Neural crest cell (in vitro differentiated cells): ENCODE measurements around the gene TRIM65. TPM values are rescaled to one million over a fixed set of nuclear protein-coding genes. Genes with fewer than 3 reads are reported as not detected.

Source experiments
- DNase-seq: peaks from one replicate; pipeline ENCODE4 v3.0.0; 2021; ENCODE audit warnings: low read depth, mixed read lengths, low spot score
- H3K27ac Mint-ChIP-seq: one replicate; pipeline ENCODE4 v1.8.0; 2021; ENCODE audit warnings: mild to moderate bottlenecking, mixed read lengths; ENCODE audit not compliant: unreplicated experiment
- H3K27me3 Mint-ChIP-seq: 2 replicates; pipeline ENCODE4 v1.8.0; 2021; ENCODE audit warnings: low read depth, mild to moderate bottlenecking, mixed read lengths
- H3K36me3 Mint-ChIP-seq: 2 replicates; pipeline ENCODE4 v1.8.0; 2021; ENCODE audit warnings: low read depth, mild to moderate bottlenecking, mixed read lengths
- H3K4me1 Mint-ChIP-seq: 2 replicates; pipeline ENCODE4 v1.8.0; 2021; ENCODE audit warnings: mixed read lengths
- H3K4me3 Mint-ChIP-seq: one replicate; pipeline ENCODE4 v1.8.0; 2021; ENCODE audit warnings: mild to moderate bottlenecking, mixed read lengths
- H3K9me3 Mint-ChIP-seq: 2 replicates; pipeline ENCODE4 v1.8.0; 2021; ENCODE audit warnings: mixed read lengths
- total RNA-seq: library from RNA; stranded (reverse); gene quantifications from 2 replicates; pipeline ENCODE4 v1.2.1, GENCODE V29; 2021
- TF ChIP-seq, protein P1 (sequence below): fragments of 200-600 bp; sonication (generic); conservative IDR thresholded peaks from 2 replicates; pipeline ENCODE4 v1.5.0; 2021; ENCODE audit warnings: antibody characterized with exemption, mild to moderate bottlenecking

TRIM65 gene
- total RNA-seq, 1 donor from 2014 or later = 23.3 TPM

DNA sequence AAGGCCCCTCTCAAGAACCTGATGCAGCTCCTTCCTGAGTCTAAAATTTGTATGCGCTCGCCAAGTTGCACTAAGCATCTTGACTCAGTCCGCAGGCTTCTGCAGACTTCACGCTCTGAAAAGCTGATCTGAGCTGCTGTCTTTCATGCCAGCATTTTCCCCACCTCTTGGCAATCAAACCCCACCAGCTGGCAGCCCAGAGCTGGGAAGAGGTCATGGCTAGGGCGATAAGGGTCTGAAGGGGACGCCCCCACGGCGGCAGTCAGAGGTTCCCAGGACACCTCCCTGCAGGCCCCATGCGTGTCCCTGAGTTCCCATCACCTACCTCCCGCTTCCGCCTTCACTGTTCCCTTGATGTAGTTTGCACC, 47.5 kb downstream of the TRIM65 start:
- Mint-ChIP-seq H3K9me3 (no peaks in the 10 kb centered on the region), H3K36me3 (peaks cover 3% of the 10 kb centered on the region), H3K4me1 (peaks cover 12% of the 10 kb centered on the region), H3K27me3 (no peaks in the 10 kb centered on the region), H3K27ac (no peak overlapping the region), H3K4me3 (peak overlapping the region; percentile 27)
- no peak for DNase-seq
- TF ChIP-seq, protein P1, sequence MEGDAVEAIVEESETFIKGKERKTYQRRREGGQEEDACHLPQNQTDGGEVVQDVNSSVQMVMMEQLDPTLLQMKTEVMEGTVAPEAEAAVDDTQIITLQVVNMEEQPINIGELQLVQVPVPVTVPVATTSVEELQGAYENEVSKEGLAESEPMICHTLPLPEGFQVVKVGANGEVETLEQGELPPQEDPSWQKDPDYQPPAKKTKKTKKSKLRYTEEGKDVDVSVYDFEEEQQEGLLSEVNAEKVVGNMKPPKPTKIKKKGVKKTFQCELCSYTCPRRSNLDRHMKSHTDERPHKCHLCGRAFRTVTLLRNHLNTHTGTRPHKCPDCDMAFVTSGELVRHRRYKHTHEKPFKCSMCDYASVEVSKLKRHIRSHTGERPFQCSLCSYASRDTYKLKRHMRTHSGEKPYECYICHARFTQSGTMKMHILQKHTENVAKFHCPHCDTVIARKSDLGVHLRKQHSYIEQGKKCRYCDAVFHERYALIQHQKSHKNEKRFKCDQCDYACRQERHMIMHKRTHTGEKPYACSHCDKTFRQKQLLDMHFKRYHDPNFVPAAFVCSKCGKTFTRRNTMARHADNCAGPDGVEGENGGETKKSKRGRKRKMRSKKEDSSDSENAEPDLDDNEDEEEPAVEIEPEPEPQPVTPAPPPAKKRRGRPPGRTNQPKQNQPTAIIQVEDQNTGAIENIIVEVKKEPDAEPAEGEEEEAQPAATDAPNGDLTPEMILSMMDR = no peak

DNA sequence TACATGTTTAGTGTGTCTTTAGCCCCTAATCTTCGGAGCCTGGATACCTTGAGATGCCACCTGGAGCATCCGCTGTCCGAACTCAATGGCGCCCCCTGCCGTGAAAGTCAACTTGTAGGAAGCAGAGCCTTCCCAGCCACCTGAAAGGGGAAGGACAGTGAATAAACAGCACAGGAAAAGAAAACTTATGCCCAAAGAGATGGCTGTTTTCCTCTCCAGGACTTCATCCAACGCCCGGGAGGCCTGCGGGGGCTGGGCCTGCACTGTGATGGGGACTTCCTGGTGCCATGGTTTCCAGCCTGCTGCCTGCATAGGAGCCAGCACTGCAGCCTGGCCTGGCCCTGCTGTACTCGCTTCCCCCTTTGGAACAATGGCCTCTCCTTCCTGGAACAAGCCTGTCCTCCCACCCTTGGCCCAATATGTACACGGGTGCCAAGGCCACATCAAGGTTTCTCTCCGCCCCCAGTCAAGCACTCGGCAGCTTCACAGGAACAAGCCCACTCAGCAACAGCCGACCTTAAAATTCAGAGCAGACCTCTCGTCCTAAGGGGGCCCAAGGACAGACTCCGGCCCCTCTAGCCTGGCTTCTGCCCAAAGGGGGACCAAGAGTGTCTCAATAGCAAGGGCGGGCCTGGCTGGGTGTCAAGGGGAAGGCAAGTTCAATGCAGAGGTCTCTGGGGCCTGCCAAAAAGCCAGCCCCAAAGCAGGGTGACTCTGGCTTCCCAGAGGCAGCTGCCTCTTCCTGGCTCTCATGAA, 48.0 kb downstream of the TRIM65 start:
- Mint-ChIP-seq H3K27ac (no peak overlapping the region), H3K36me3 (peaks cover 3% of the 10 kb centered on the region), H3K4me3 (no peak overlapping the region), H3K4me1 (peaks cover 9% of the 10 kb centered on the region), H3K27me3 (no peaks in the 10 kb centered on the region), H3K9me3 (no peaks in the 10 kb centered on the region)
- TF ChIP-seq, protein P1 = peak; percentile 74
- DNase-seq = peak; percentile 73

DNA sequence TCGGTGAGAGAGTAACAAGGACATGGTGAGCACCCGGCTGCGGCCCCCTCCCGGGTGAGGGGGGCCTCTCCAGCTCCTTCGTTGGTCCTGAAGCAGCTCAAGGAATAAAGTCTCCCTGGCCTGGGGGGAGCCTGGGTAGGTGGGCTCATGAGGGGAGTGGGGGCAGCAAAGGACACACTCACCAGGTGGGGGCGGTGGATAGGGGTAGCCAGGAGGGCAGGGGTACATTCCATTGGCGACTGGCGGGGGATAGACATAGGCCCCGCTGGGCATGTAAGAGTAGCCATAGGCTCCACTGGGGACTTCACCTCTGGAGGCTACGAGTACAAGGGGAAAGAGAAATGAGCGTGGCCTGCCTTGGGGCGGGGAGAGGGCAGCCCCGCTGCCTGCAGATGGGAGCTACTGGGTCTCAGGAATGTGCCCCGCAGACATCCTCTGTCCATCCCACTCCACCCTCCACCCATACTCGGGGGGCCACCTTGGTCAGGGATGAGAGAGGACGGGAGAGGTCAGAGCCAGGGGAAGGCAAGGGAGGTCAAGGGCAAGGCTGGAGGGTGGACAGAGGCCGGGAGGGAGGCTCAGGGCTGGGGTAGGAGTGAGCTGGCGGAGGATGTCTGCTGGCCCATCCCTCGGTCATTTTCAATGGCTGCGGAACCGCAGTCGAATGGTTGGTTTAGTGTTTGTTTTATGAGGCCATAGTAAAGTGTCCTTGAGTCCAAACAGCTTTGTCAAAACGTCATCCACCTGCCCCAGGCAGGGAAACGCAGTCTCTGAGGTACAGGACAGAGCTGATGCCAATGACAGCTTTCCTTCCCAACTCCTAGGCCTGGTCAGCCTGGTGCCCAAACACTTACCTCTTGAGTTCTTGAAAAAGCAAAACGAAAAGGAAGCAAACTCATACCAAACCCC, 48.9 kb downstream of the TRIM65 start:
- DNase-seq = no peak
- Mint-ChIP-seq H3K9me3 (no peaks in the 10 kb centered on the region), H3K27me3 (no peaks in the 10 kb centered on the region), H3K27ac (no peak overlapping the region), H3K4me3 (no peak overlapping the region), H3K4me1 (peaks cover 9% of the 10 kb centered on the region), H3K36me3 (peaks cover 3% of the 10 kb centered on the region)
- TF ChIP-seq, protein P1 = no peak

DNA sequence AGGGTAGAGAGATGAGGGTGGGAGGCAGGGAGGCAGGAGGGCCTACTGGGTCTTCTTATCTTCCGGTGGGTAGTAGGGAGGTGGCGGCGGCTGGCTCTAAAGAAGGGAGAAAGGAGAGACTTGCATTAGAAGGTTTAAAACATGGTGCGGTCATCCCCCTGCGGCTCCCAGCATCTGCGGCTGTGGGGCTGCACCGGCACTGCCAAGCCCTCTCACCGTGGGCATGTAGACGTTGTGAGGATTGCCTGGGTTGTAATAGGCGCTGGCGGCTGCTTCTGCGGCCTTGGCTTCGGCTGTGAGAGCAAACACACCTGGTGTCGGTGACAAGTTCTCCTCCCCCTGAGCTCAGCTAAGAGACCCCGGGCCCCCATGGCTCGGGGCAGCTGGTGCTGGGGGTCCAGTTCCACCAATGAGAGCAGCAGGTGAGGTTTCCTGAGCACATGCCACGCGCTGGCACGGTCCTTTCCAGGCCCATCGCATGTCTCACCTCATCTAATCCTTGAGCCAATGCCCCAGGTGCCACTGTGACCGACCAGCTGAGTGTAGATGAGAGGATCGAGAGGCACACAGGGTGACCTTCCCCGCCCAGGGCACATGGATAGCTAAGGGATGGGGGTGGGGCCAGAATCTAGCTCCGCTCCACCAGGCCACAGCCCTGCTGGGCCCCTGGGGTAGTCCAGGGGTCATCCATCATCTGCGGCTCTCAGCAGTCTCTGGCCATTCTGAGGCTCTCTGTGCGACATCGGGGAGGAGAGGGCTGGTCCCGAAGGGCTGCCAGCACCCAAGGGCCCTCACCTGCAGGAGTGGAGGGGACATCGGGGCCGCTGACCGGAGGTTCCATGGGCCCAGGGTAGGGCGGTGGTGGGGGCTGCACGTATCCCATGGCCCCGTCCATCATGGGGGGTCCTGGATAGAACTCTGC, 49.8 kb downstream of the TRIM65 start:
- no peaks in the 10 kb centered on the region for H3K27me3 Mint-ChIP-seq
- H3K4me1 Mint-ChIP-seq = peaks cover 9% of the 10 kb centered on the region
- TF ChIP-seq, protein P1 = no peak
- DNase-seq = no peak
- peaks cover 3% of the 10 kb centered on the region for H3K36me3 Mint-ChIP-seq
- H3K27ac Mint-ChIP-seq = no peak overlapping the region
- H3K9me3 Mint-ChIP-seq = no peaks in the 10 kb centered on the region
- no peak overlapping the region for H3K4me3 Mint-ChIP-seq
